HepG2 (cell line): Measurements from ENCODE around the gene TRAPPC4. TPM values are rescaled to one million over a fixed set of nuclear protein-coding genes. Genes with fewer than 3 reads are reported as not detected.

Experiments used
- ATAC-seq: fragments of 200-7000 bp; cut with Tn5 transposase; 3 replicates; pipeline ENCODE4 v1.9.1; 2020; ENCODE audit warnings: mild to moderate bottlenecking, moderate library complexity
- BruUV-seq: library from RNA; stranded (reverse); fragments of 400-500 nt; replicated peaks from 2 replicates; lab custom pipeline; 2021; lab: Mats Ljungman, UMichigan
- CTCF ChIA-PET: fragments of 300-600 bp; formaldehyde crosslinking; extraction: SDS; loops from one replicate; lab custom pipeline; 2021; ENCODE audit warnings: low total read pairs, inconsistent platforms, low intra/inter-chr PET ratio; lab: Yijun Ruan, JAX
- POLR2A ChIA-PET: fragments of 350-600 bp; sonication (Branson Sonifier 250); formaldehyde crosslinking; loops from one replicate; lab custom pipeline; 2020; ENCODE audit warnings: antibody characterized with exemption, inconsistent platforms; lab: Yijun Ruan, JAX
- DNase-seq: peaks from one replicate; pipeline ENCODE4 v3.0.0-alpha.2; 2015; ENCODE audit warnings: low spot score
- FAIRE-seq: peaks from 3 replicates; lab custom pipeline; 2011; peaks lifted over from hg19 to GRCh38; lab: Jason Lieb, UNC
- H2AFZ ChIP-seq: one replicate; pipeline ENCODE4 v1.6.1; 2011; ENCODE audit warnings: low read length, inconsistent platforms
- H3K27ac ChIP-seq: fragments of 300-600 bp; 3 replicates; pipeline ENCODE4 v1.8.0; 2011; ENCODE audit warnings: mixed run types, mild to moderate bottlenecking, mixed read lengths, low read length, inconsistent platforms; ENCODE audit not compliant: insufficient read depth; ENCODE audit errors: extremely low read length
- H3K27me3 ChIP-seq, 2 experiments: fragments of 200-600 bp in 1 of 2; 2 replicates in 1 of 2; 3 replicates in 1 of 2; pipeline versions ENCODE4 v1.6.0 to v1.8.0; 2011; ENCODE audit warnings: low read length in 2 of 2, mild to moderate bottlenecking in 2 of 2, moderate library complexity in 2 of 2, inconsistent platforms in 1 of 2; ENCODE audit not compliant: insufficient read depth in 2 of 2, control insufficient read depth in 1 of 2
- H3K36me3 ChIP-seq, 2 experiments: fragments of 200-600 bp in 1 of 2; replicated peaks in 1 of 2; 2 replicates in 1 of 2; 3 replicates in 1 of 2; pipeline versions ENCODE4 v1.5.1 to v1.8.0; 2011; ENCODE audit warnings: low read length in 2 of 2, inconsistent platforms in 1 of 2; ENCODE audit not compliant: insufficient read depth in 2 of 2, control insufficient read depth in 1 of 2
- H3K4me1 ChIP-seq: 2 replicates; pipeline ENCODE4 v1.5.1; 2012; ENCODE audit warnings: low read length, inconsistent platforms; ENCODE audit not compliant: insufficient read depth
- H3K4me2 ChIP-seq: 2 replicates; pipeline ENCODE4 v1.6.0; 2011; ENCODE audit warnings: low read depth, low read length, inconsistent platforms
- H3K4me3 ChIP-seq, 3 experiments: fragments of 200-600 bp in 1 of 3; sonication (generic), shearing (Covaris generic) in 1 of 3; replicated peaks in 1 of 3; 2 replicates each; pipeline ENCODE4 v1.5.1; 2011 to 2016; ENCODE audit warnings: low read length in 3 of 3, inconsistent platforms in 2 of 3, low read depth in 2 of 3, mild to moderate bottlenecking in 2 of 3, control low read depth in 1 of 3, mixed read lengths in 1 of 3; ENCODE audit not compliant: insufficient read depth in 1 of 3
- H3K79me2 ChIP-seq: one replicate; pipeline ENCODE4 v1.6.1; 2011; ENCODE audit warnings: low read length, inconsistent platforms; ENCODE audit not compliant: insufficient read depth
- H3K9ac ChIP-seq: 2 replicates; pipeline ENCODE4 v1.6.0; 2011; ENCODE audit warnings: mild to moderate bottlenecking, low read depth, low read length, inconsistent platforms; ENCODE audit not compliant: insufficient read depth
- H3K9me3 ChIP-seq: 2 replicates; pipeline ENCODE4 v1.5.1; 2012; ENCODE audit warnings: mild to moderate bottlenecking, low read length
- H4K20me1 ChIP-seq: 2 replicates; pipeline ENCODE4 v1.6.0; 2011; ENCODE audit warnings: inconsistent platforms, mild to moderate bottlenecking, low read length, moderate library complexity; ENCODE audit not compliant: insufficient read depth
- EEA1 ChIP-seq: sonication (generic); formaldehyde crosslinking; IDR thresholded peaks from 2 replicates; pipeline ENCODE4 v1.5.1; 2020; ENCODE audit warnings: mild to moderate bottlenecking, missing genetic modification reagents, borderline replicate concordance
- FOSL2 ChIP-seq: sonication (generic); formaldehyde crosslinking; IDR thresholded peaks from 2 replicates; pipeline ENCODE4 v1.4.0; 2020; ENCODE audit warnings: missing genetic modification reagents
- PRDM10 ChIP-seq: sonication (generic); formaldehyde crosslinking; IDR thresholded peaks from 2 replicates; pipeline ENCODE4 v1.4.0; 2020; ENCODE audit warnings: low read depth, missing genetic modification reagents
- RFX5 ChIP-seq: IDR thresholded peaks from 2 replicates; pipeline ENCODE4 v1.6.1; 2011; ENCODE audit warnings: low read depth, low read length, improper control_type of control experiment
- SOX5 ChIP-seq: IDR thresholded peaks from 2 replicates; pipeline ENCODE4 v1.6.1; 2016; ENCODE audit warnings: borderline replicate concordance
- SPEN ChIP-seq: sonication (generic); formaldehyde crosslinking; IDR thresholded peaks from 2 replicates; pipeline ENCODE4 v1.5.1; 2020; ENCODE audit warnings: low read depth, mild to moderate bottlenecking, missing genetic modification reagents
- ZBTB7B ChIP-seq: sonication (generic); formaldehyde crosslinking; IDR thresholded peaks from 2 replicates; pipeline ENCODE4 v1.4.0; 2020; ENCODE audit warnings: missing genetic modification reagents
- ZFP91 ChIP-seq: sonication (generic); formaldehyde crosslinking; IDR thresholded peaks from 2 replicates; pipeline ENCODE4 v1.9.0; 2022; ENCODE audit warnings: missing genetic modification reagents, mild to moderate bottlenecking, borderline replicate concordance
- ZNF124 ChIP-seq: sonication (generic); formaldehyde crosslinking; IDR thresholded peaks from 2 replicates; pipeline ENCODE4 v1.4.0; 2020; ENCODE audit warnings: missing genetic modification reagents
- ZNF280B ChIP-seq: sonication (generic); formaldehyde crosslinking; IDR thresholded peaks from 2 replicates; pipeline ENCODE4 v1.5.0; 2020; ENCODE audit warnings: missing genetic modification reagents, mild to moderate bottlenecking, borderline replicate concordance
- ZNF510 ChIP-seq: sonication (generic); formaldehyde crosslinking; IDR thresholded peaks from 2 replicates; pipeline ENCODE4 v1.4.0; 2020; ENCODE audit warnings: low read depth, mild to moderate bottlenecking, missing genetic modification reagents
- ZNF546 ChIP-seq: sonication (generic); formaldehyde crosslinking; conservative IDR thresholded peaks from 2 replicates; pipeline ENCODE4 v1.8.1; 2023; ENCODE audit warnings: mild to moderate bottlenecking, missing genetic modification reagents
- ZNF788 ChIP-seq: sonication (generic); formaldehyde crosslinking; IDR thresholded peaks from 2 replicates; pipeline ENCODE4 v1.5.0; 2020; ENCODE audit warnings: mild to moderate bottlenecking, missing genetic modification reagents, borderline replicate concordance
- WGBS: methylation state at CpG from one replicate; pipeline ENCODE4 v1.1.6; 2017; ENCODE audit warnings: low lambda C conversion rate; 5-methylcytosine and 5-hydroxymethylcytosine counted together
- in situ Hi-C: cut with HindIII; loops from 2 replicates; pipeline ENCODE4 v1.10.0; 2017; ENCODE audit warnings: low pct_unique_long_range_greater_than_20kb; ENCODE audit not compliant: extremely low pct_ligation_motif_present
- intact Hi-C: fragments of 100-400 bp; cut with micrococcal nuclease; formaldehyde crosslinking; loops from one replicate; pipeline ENCODE4 v1.10.0; 2022; ENCODE audit not compliant: unreplicated experiment
- polyA plus RNA-seq, 8 experiments: library from polyadenylated mRNA; depleted of rRNA in 3 of 8; stranded (reverse) in 7 of 8; unstranded in 1 of 8; fragments of >200 nt; fragmentation: Illumina TruSeq in 4 of 8; extraction: Trizol in 4 of 8; gene quantifications; 2 replicates each; pipeline versions ENCODE4 v1.2.1 to v1.2.3, GENCODE V29; 2011 to 2016; ENCODE audit warnings: low read depth in 4 of 8, missing spikeins in 1 of 8, mixed read lengths in 1 of 8; ENCODE audit not compliant: insufficient read depth in 1 of 8
- total RNA-seq, 5 experiments: library from RNA; depleted of rRNA; stranded (reverse); fragments of >200 nt; fragmentation: Illumina TruSeq; extraction: Trizol; gene quantifications; 2 replicates each; pipeline ENCODE4 v1.2.3, GENCODE V29; 2016; ENCODE audit warnings: low read depth in 1 of 5

Gene TRAPPC4
- total and polyA plus RNA-seq, 2 of the 13 experiments (the other 11 are each of a cell fraction or from before 2014, with no cell fraction given) = 97.4 to 140 TPM

GRCh38 chr11:119028346-119029068 is 9.9 kb downstream of the TRAPPC4 start:
- H3K4me1 ChIP-seq = peaks cover 79% of the 10 kb centered on the region
- 11% methylated on average over 6 of the region's 9 CpGs for WGBS
- intact Hi-C loops (no loop called here), in situ Hi-C loops (no loop called here)
- peak overlapping the region; percentile 77 for H3K27ac ChIP-seq
- H3K9me3 ChIP-seq = no peaks in the 10 kb centered on the region
- BruUV-seq = no TSS peak
- ChIA-PET POLR2A (interaction anchor here (1.0 to 4.8 kb wide), 5 partner anchors 10 to 39 kb away, joined by 3 to 45 read pairs (median 8); partner anchors contain the start of genes CENATAC, HYOU1, RPS25 and TRAPPC4), CTCF (no interaction called here)
- H3K4me2 ChIP-seq = peak overlapping the region; percentile 99
- H3K4me3 ChIP-seq = peak overlapping the region; percentile 74 to 82 (median 79)
- H3K36me3 ChIP-seq = peaks cover under 1 to 4% of the 10 kb centered on the region in 2 experiments; a peak in 2 of 5 replicates
- FAIRE-seq (no peak), DNase-seq (no peak), ATAC-seq (no peak)
- H4K20me1 ChIP-seq = peaks cover 5% of the 10 kb centered on the region; the same call in 1 of the 2 replicates
- H3K9ac ChIP-seq = peak overlapping the region; percentile 77
- no peaks in the 10 kb centered on the region; a peak in 1 of 5 replicates for H3K27me3 ChIP-seq
- no peak overlapping the region for H2AFZ ChIP-seq
- peaks cover 48% of the 10 kb centered on the region for H3K79me2 ChIP-seq
- TF ChIP-seq ZNF788 (peak; percentile 19; the same call in 1 of the 2 replicates), ZFP91 (CRISPR knock-in tag) (0 out of 2 replicates have a peak, but pooled peaks have one; percentile 21), EEA1 (0 out of 2 replicates have a peak, but pooled peaks have one; percentile 5), SOX5 (CRISPR knock-in tag) (no peak), ZBTB7B (CRISPR knock-in tag) (0 out of 2 replicates have a peak, but pooled peaks have one; percentile 12), ZNF280B (0 out of 2 replicates have a peak, but pooled peaks have one; percentile 7), ZNF124 (CRISPR knock-in tag) (no peak), SPEN (0 out of 2 replicates have a peak, but pooled peaks have one; percentile 7), PRDM10 (CRISPR knock-in tag) (no peak), RFX5 (no peak), ZNF546 (CRISPR knock-in tag) (0 out of 2 replicates have a peak, but pooled peaks have one; percentile 12), FOSL2 (CRISPR knock-in tag) (no peak), ZNF510 (CRISPR knock-in tag) (no peak)
